Skin of body (tissue), 2 donors: ENCODE data around the gene CCDC30. TPM values are rescaled to one million over a fixed set of nuclear protein-coding genes. Genes with fewer than 3 reads are reported as not detected.
A peak's percentile ranks its signal among the peaks of the same experiment; 100 is the strongest.

Experiments used
- DNase-seq: peaks from one replicate; lab custom pipeline; 2025; lab: John Stamatoyannopoulos, UW
- total RNA-seq: library from RNA; depleted of rRNA; stranded (reverse); fragments of >200 nt; gene quantifications from one replicate; pipeline ENCODE4 v1.2.3, GENCODE V29; 2014

The CCDC30 gene
- 1.8 TPM for total RNA-seq

- peak; percentile 99 for DNase-seq
These were observed at the start of gene CCDC30 for GRCh38 chr1:42462828-42463763. Gene CCDC30, plus strand, starts transcription at chr1:42463286. Its CDS starts 17,266 bp downstream, at chr1:42480552.

GRCh38 chr1:42414551-42415496 lies 48.3 kb upstream of the CCDC30 start:
- no peak for DNase-seq

DNA sequence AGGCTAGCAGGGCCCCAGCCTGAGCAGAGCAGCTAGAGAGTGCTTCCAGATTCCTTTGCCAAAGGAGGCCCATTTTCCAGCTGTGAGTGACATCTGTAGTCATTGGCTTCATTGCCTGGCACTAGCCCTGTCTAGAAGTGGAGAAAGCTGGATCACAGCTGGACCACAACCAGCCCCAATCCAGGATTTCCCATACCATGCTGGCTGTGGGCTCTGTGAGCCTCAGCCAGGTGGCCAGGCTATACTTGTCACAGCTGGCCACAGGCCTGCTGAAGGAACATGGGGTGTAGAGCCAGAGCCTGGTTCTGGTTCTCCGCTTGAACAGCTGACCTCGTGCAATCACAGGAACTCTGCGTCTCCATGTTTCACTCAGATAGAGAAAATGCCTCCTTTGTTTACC lies 45.9 kb upstream of the CCDC30 start:
- DNase-seq: no peak

GRCh38 chr1:42418516-42418915 lies 44.6 kb upstream of the CCDC30 start:
- DNase-seq: no peak

- peak; percentile 79 for DNase-seq
These were observed 43.8 kb upstream of the CCDC30 start for GRCh38 chr1:42419126-42419821.

DNA sequence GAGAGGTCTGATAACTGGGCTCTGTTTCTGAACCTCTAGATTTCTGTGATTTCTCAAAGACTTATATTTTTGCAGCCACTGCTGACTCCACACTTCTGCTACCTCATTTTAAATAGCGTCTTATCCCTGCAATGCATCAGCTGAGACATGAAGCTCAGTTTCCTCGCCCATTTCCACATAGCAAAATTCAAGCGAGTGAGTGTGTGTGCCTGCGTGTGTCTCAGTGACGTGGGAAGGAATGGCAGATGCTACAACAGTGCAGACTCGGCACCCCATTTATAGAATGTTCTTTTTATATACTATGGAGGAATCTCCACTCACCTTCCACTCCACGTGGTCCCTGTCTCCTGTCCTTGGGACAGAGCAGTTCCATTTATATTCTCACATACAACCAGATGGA lies 43.0 kb upstream of the CCDC30 start:
- DNase-seq: no peak

DNA sequence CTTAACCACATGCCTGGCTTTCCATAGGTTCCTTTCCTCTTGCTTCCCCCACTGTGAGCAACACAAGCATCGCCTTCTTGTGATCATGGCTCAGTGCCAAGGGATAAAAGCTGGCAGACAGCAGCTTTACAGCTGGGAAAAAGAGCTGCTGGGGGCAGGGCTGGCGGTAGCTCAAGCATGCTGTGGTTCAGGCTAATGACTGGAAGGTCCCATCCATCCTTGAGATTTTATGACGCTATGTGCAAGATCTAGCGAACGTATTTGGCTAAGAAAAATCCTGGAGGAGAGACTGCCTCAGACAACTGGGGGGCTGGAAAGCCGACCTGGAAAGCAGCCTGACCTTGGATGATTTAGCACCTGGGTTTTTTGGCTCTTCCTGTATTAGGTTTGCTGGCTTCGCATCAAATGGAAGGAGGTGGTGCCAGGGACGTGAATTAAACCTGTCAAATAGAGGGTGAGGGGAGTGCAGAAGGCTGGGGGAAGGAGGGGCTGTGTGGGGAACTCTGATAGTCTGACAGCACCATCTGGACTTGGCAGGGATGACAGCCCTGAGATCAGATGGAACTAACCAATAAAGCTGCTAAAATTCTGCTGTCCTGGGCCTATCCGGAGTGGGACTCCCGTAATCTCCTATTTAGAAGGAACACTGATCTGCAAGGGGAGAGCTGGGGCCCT lies 42.0 kb upstream of the CCDC30 start:
- DNase-seq: peak; percentile 94

- peak; percentile 64 for DNase-seq
These were observed 40.3 kb upstream of the CCDC30 start for GRCh38 chr1:42422737-42423136.

DNA sequence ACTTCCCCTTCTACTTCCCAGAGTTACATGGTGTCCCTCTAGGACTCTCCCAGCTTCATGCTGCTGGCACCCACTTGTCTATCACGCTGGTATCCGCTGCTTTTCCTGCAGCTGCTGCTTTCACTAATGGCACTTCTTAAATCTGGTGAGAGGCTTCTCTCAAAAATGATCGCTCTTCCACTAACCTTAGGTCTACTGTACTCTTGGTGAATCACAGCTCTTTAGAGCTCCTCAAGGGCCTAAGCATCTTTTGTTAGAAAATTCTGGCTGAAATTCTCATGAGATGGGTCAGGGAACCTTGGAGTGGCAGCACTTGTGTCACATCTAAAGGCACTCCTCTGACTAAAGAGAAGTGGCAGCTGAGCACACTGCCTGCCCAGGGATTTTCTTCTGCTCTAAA lies 39.4 kb upstream of the CCDC30 start:
- no peak for DNase-seq

- DNase-seq: no peak
These were observed 38.9 kb upstream of the CCDC30 start for GRCh38 chr1:42424201-42424600.

GRCh38 chr1:42427240-42427639 lies 35.8 kb upstream of the CCDC30 start:
- DNase-seq: no peak

GRCh38 chr1:42429603-42430002 lies 33.5 kb upstream of the CCDC30 start:
- DNase-seq: no peak

GRCh38 chr1:42430286-42431135 lies 32.6 kb upstream of the CCDC30 start:
- no peak for DNase-seq

DNA sequence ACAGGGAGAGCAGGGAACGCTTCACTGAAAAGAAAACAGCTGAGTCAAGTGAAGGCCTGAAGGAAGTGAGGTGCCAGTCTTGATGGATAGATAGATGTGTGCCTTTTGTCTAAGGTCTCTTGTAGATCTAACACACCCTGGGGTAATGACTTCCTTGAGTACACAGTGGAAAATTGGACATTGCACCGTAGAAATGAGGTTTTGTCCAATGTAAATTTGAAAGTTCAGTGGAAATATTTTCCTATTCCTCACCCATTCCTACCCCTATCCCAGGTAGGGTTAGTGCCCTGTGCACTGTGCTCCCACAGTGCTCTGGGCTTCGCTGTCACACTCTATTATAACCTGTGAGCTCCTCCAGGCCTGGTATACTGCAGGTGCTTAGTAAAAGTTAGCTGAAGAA lies 31.6 kb upstream of the CCDC30 start:
- DNase-seq: no peak

GRCh38 chr1:42432714-42433113 lies 30.4 kb upstream of the CCDC30 start:
- DNase-seq: no peak

GRCh38 chr1:42433369-42433768 lies 29.7 kb upstream of the CCDC30 start:
- DNase-seq: no peak

GRCh38 chr1:42434340-42434739 lies 28.7 kb upstream of the CCDC30 start:
- no peak for DNase-seq

DNA sequence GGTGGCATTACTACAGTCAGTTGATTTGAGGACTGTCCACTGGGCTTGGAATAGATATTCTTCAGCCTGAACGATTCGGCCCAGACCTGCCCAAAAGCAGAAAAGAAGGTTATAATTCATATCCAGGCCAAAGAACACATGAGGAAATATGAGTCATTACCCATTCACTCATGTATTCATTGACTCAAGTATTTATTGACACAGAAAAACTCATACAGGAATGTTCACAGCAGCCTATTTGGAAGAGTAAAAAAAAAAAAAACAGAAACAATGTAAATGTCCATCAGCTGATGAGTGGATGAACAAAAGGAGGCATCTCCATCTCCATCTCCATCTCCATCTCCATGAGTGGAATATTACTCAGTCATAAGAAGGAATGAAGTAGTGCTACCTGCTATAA lies 23.1 kb upstream of the CCDC30 start:
- no peak for DNase-seq

GRCh38 chr1:42442662-42443061 lies 20.4 kb upstream of the CCDC30 start:
- no peak for DNase-seq

DNA sequence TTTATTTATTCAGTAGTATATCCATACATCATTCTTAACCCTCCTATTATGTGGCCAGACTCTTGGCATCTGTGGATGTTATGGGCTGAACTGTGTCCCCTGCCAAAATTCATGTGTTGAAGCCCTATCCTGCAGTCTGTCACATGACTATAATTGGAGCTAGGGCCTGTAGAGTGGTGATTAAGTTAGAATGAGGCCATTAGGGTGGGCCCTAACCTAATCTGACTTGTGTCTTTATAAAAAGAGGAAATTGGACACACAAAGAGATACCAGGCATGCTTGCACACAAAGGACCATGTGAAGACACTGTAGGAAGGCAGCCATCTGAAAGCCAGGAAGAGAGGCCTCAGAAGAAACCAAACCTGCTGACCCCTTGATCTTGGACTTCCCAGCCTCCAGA lies 13.8 kb upstream of the CCDC30 start:
- no peak for DNase-seq
